GM18907 (cell line): ENCODE results near the gene PPARD.
"Not testable (repeated sequence)": the region's sequence is repeated elsewhere in the genome, so short reads cannot be mapped to it uniquely, and the experiment has no call there.

ENCODE experiments used
- ATAC-seq: cut with Tn5 transposase; IDR thresholded peaks from one replicate; pipeline ENCODE4 v1.9.1; 2021; ENCODE audit warnings: mild to moderate bottlenecking, moderate library complexity; ENCODE audit not compliant: unreplicated experiment

The PPARD gene

GRCh38 chr6:35342258-35343091, at the start of gene PPARD:
Gene PPARD, plus strand, starts transcription at chr6:35342558. Its CDS starts 68,530 bp downstream, at chr6:35411088.
- peak; percentile 96 for ATAC-seq

GRCh38 chr6:35293681-35294080, 48.7 kb upstream of the PPARD start:
- ATAC-seq = no peak

DNA sequence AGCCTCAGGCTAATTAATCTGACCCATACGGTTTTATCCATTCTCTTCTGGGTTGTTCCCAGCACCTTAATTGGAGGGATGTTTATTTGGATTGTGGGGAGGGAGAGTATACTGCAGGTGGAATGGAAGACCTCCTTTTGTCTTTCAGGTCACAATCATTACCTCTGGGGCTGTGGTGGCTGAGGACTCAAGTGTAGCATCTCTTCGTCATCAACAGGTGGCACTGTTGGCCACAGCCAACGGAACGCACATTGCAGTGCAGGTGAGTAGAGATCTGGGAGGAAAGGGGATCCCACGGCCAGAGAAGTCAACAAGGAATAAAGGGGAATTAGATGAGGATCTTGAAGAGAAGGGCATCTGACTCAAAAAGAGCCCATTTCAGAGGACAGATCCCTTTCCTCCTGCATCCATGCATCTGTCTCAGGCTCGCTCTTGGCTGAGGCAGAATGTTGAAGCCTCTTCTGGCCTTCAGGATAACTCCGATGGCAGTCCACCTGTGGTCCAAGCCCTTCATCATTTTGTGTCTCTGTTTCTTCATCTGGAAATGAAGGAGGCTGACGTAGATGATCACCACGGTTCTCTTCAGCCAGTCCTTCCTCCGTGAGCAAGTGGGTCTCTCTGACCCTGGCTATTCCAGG, 47.9 kb upstream of the PPARD start:
- no peak for ATAC-seq

GRCh38 chr6:35295036-35295435, 47.3 kb upstream of the PPARD start:
- ATAC-seq = no peak

GRCh38 chr6:35295521-35296315, 46.6 kb upstream of the PPARD start:
- no peak for ATAC-seq

GRCh38 chr6:35296931-35297600, 45.3 kb upstream of the PPARD start:
- ATAC-seq = no peak

- ATAC-seq = peak; percentile 72
Measured at GRCh38 chr6:35297601-35298481, 44.5 kb upstream of the PPARD start, which contains the start of gene DEF6. Gene DEF6, plus strand, starts transcription at chr6:35297818. Its CDS starts 39 bp downstream, at chr6:35297857.

DNA sequence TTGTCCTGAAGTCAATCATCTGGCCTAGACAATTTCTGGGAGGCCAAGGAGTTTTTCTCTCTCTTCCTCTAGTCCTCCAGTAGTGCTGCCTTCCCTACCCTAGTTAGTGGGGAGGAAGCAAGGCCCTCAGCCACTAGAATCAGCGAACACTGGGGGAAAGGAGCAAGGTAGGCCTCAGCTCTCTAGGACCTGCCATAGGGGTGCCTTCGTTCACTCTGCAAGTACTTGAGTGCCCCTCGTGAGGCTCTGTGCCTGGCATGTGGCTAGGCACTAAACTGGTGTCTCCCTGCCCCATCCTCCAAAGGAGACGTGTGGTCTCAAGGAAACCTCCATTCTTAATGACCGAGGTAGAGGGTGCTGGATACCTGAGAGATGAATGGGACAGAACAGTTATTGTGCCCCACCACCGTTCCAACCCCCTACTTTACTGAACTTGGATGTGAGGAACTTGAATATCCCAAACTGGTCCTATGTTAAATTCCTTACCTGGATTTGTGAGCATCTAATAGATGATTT, 43.7 kb upstream of the PPARD start:
- no peak for ATAC-seq

DNA sequence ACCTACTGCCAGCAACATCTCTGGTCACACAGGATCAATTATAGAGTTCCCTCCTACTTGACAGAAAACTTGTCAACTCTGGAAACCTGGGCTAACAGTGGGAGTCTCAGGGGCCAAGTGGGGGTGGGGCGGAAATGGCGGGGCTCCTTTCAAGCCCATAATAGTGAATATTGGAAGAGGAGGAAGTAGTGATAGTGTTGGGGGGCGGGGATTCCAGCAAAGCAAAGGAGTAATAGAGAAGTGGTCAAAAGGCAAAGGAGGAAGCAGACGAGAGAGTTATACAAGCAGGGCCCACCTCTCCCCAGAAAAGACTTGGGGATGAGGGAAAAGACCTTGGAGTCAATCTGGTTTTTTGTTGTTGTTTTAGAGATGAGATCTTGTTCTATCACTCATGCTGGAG, 42.7 kb upstream of the PPARD start:
- no peak for ATAC-seq

DNA sequence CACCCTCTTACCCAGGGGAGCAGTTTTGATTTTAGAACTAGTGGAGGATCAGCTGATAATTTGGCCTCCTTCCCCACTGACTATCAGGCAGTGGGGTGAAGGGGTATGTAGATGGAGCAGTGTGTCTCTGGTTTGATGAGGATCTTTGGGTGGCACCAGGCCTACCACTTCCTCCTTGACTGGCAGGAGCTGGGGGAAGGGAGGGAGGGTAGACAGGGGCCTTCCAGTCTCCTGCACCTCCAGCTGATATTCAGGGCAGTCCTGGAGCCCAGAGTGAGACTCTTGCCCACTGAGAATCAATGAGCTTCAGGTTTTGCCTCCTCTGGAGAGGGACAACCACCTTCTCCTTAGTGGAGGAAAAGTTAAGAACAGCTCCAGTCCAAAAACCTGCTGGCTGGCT, 41.5 kb upstream of the PPARD start:
- ATAC-seq = no peak

DNA sequence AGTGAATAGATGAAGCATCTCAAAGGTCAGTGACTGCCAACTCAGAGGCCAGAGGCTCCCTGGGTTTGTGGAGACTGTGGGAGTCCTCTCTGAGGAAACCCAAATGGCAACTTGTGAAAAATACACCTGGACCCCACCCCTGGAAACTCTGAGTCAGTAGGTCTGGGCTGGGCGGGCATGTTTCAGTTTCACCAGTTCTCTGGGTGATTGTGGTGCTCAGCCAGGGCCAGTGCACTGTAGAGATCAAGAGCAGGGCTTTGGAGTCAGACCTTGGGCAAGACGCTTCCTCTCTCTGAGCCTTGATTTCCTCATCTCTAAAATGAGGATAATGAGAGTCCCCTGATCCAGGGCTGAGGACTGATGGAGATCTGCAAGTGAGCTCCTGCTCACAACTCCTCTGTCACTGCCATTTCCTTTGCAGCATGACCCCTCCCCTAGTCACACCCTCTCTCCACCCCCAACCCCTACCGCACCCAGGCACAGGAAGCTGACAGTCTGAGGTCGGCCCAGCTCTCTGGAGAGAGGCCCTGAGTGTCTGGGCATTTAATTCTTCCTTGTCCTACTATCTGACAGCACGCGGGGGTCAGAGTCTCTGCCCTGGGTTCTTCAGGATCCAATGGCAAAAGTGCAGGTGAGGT, 39.6 kb upstream of the PPARD start:
- peak; percentile 78 for ATAC-seq

GRCh38 chr6:35304299-35304698, 38.1 kb upstream of the PPARD start:
- ATAC-seq = no peak

DNA sequence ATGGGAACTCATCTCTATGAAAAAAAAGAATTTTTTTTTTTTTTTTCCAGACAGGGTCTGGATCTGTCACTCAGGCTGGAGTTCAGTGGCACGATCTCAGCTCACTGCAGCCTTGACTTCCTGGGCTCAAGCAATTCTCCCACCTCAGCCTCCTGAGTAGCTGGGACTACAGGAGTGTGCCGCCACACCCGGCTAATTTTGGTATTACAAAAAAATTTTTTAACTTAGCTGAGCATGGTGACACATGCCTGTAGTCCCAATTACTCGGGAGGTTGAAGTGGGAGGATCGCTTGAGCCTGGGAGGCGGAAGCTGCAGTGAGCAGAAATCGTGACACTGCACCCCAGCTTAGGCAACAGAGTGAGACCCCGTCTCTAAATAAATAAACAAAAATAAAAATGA, 37.2 kb upstream of the PPARD start:
- no peak for ATAC-seq

DNA sequence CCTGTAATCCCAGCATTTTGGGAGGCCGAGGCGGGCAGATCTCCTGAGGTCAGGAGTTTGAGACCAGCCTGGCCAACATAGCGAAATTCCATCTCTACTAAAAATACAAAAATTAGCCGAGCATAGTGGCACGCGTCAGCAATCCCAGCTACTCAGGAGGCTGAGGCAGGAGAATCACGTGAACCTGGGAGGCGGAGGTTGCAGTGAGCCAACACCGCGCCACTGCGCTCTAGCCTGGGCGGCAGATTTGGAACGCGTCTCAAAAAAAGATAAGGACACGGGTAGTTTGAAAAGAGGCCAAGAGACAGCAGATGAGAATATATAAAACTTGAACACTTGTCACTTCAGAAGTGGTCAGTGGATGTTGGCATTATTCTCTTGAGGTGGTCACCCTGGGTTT, 35.2 kb upstream of the PPARD start:
- not testable (repeated sequence) for ATAC-seq

DNA sequence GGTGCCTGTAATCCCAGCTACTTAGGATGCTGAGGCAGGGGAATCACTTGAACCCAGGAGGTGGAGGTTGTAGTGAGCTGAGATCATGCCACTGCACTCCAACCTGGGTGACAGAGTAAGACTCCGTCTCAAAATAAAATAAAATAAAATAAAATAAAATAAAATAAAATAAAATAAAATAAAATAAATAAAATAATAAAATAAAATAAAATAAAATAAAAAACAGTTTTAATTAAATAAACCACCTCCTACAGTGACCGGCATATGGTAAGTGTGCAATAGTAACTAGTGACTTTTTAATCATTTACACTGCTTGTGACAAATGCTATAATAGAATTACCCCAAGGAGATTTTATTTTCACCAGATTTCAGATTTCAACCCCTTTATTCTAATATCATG, 33.8 kb upstream of the PPARD start:
- not testable (repeated sequence) for ATAC-seq

DNA sequence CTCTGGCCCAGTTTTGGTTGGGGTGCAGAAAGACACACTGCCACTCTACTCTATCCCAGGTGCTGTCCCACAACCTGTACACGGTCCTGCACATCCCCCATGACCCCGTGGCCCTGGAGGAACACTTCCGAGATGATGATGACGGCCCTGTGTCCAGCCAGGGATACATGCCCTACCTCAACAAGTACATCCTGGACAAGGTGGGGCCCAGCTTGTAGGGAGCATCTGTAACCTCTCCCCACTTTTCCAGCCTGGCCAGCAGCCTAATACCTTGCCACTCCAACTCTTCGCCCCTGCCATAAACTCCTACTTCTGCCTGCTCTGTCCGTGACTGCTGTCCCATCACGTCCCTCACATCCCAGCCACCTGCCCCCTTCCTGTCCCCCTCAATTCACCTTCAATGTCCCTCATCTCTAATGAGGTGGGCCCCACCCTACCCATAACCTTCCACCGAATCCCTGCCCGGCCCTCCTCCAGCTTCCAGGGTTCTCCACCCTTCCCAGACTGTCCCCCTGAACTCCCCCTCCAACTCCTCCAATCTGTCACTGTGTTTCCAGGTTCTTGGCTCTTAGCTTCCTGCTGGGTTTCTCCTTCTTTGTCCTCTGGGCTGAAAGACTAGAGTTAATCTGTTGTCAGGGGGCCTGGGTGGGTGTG, 32.6 kb upstream of the PPARD start:
- ATAC-seq = no peak

DNA sequence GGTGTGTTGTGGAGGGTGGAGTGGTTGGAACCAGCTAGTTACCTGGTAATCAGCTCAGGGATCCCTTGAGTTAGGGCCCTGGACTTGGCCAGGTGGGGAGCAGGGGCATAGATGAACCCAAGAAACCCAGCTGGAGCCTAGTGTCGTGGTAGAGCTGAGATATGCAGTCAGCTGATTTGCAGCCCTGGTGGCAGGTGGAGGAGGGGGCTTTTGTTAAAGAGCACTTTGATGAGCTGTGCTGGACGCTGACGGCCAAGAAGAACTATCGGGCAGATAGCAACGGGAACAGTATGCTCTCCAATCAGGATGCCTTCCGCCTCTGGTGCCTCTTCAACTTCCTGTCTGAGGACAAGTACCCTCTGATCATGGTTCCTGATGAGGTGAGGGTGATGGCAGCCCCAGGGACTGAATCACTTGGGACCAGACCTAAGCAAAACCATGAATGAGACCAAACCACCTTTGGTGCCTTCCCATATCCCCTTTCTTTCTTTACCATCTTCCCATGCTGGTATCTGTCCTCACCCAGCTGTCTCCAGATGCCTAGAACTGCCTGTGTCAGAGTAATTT, 32.0 kb upstream of the PPARD start:
- no peak for ATAC-seq

DNA sequence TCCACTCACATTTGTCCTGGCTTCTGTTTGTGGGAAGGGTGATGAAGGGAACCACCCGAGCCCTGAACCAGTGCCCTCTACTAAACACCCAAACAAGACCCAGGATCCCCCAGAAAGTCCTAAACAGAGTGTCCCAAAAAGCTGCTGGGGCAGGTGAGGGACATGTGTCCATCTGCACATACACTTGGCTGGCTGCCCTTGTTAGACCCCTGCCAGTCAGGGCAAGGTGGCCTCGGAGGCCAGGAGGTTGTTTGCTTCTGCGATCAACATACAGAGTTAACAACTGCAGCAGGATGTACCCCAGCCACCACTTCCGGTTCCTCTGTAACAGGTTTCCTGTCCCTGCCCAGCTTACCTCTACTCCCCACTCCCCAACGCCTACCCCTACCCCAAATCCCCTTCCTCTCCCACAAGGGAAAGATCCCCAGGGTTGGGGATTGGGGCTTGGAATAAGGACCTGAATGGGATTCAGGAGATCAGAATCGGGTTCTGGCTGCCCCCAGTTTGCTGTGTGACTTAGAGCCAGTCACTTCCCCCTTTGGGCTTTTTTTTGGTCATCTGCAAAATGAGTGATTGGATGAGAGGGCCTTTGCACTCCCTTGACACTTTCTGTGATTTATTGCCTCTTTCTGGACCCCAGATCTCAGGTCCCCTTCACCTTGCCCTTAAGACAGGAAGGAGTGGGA, 30.8 kb upstream of the PPARD start:
- ATAC-seq = no peak
